ENCODE data around the gene SELENOF.
"Not testable (repeated sequence)": the region's sequence is repeated elsewhere in the genome, so short reads cannot be mapped to it uniquely, and the experiment has no call there.

The SELENOF gene

GRCh38 chr1:86858524-86859261 is 55.2 kb downstream of the SELENOF start:
- no peak for DNase-seq (ENCODE audit: low read depth in 2 of 2)

GRCh38 chr1:86856196-86856595 is 57.7 kb downstream of the SELENOF start:
- no peak for DNase-seq (ENCODE audit: low read depth in 2 of 2)

- DNase-seq (ENCODE audit: low read depth in 2 of 2), result no peak
These were observed 59.6 kb downstream of the SELENOF start for GRCh38 chr1:86854352-86854751.

- no peak for DNase-seq (ENCODE audit: low read depth in 2 of 2)
These were observed 61.0 kb downstream of the SELENOF start for GRCh38 chr1:86852782-86853408.

GRCh38 chr1:86852289-86852688 is 61.6 kb downstream of the SELENOF start:
- DNase-seq (ENCODE audit: low read depth in 2 of 2), result no peak

- no peak for DNase-seq (ENCODE audit: low read depth in 2 of 2)
These were observed 64.2 kb downstream of the SELENOF start for GRCh38 chr1:86849756-86850155.

- DNase-seq (ENCODE audit: low read depth in 2 of 2), result no peak
These were observed 65.3 kb downstream of the SELENOF start for GRCh38 chr1:86848654-86849053.

- DNase-seq (ENCODE audit: low read depth in 2 of 2), result no peak
These were observed 67.7 kb downstream of the SELENOF start for GRCh38 chr1:86846164-86846647.

- no peak for DNase-seq (ENCODE audit: low read depth in 2 of 2)
These were observed 68.4 kb downstream of the SELENOF start for GRCh38 chr1:86845514-86845913.

- no peak for DNase-seq (ENCODE audit: low read depth in 2 of 2)
These were observed 72.8 kb downstream of the SELENOF start for GRCh38 chr1:86841116-86841515.

- DNase-seq (ENCODE audit: low read depth in 2 of 2), result peak; percentile 22 to 40
These were observed 80.3 kb downstream of the SELENOF start for GRCh38 chr1:86833461-86834215.

- no peak for DNase-seq (ENCODE audit: low read depth in 2 of 2)
These were observed 81.5 kb downstream of the SELENOF start for GRCh38 chr1:86832433-86832832.

- DNase-seq (ENCODE audit: low read depth in 2 of 2), result no peak
These were observed 84.6 kb downstream of the SELENOF start for GRCh38 chr1:86829321-86829720.

- DNase-seq (ENCODE audit: low read depth in 2 of 2), result no peak
These were observed 85.9 kb downstream of the SELENOF start for GRCh38 chr1:86828024-86828423.

- DNase-seq (ENCODE audit: low read depth in 2 of 2), result no peak
These were observed 87.1 kb downstream of the SELENOF start for GRCh38 chr1:86826856-86827255.

GRCh38 chr1:86825319-86825718 is 88.6 kb downstream of the SELENOF start:
- DNase-seq (ENCODE audit: low read depth in 2 of 2), result no peak

GRCh38 chr1:86823821-86824500 is 90.0 kb downstream of the SELENOF start:
- no peak for DNase-seq (ENCODE audit: low read depth in 2 of 2)

- DNase-seq (ENCODE audit: low read depth in 2 of 2), result no peak
These were observed 90.5 kb downstream of the SELENOF start for GRCh38 chr1:86823386-86823785.

GRCh38 chr1:86822459-86822858 is 91.5 kb downstream of the SELENOF start:
- DNase-seq (ENCODE audit: low read depth in 2 of 2), result no peak

- no peak for DNase-seq (ENCODE audit: low read depth in 2 of 2)
These were observed 92.0 kb downstream of the SELENOF start for GRCh38 chr1:86821956-86822355.

- DNase-seq (ENCODE audit: low read depth in 2 of 2), result not testable (repeated sequence)
These were observed 94.0 kb downstream of the SELENOF start for GRCh38 chr1:86819970-86820369.

- DNase-seq (ENCODE audit: low read depth in 2 of 2), result not testable (repeated sequence)
These were observed 96.6 kb downstream of the SELENOF start for GRCh38 chr1:86817246-86817826.
